HepG2 (cell line): ENCODE measurements around the gene LINC00237. TPM values are rescaled to one million over a fixed set of nuclear protein-coding genes. Genes with fewer than 3 reads are reported as not detected.
A peak's percentile ranks its signal among the peaks of the same experiment; 100 is the strongest.

Experiments
- AGO2 ChIP-seq: fragments of 200-400 bp; formaldehyde crosslinking; optimal IDR thresholded peaks from 2 replicates; pipeline ENCODE3; 2017; ENCODE audit warnings: mild to moderate bottlenecking, low read depth, low read length, moderate library complexity
- CCAR2 ChIP-seq: fragments of 200-400 bp; formaldehyde crosslinking; optimal IDR thresholded peaks from 2 replicates; pipeline ENCODE3; 2018; ENCODE audit warnings: low read depth, mild to moderate bottlenecking, low read length, moderate library complexity
- GRHL1 ChIP-seq: sonication (generic); formaldehyde crosslinking; conservative IDR thresholded peaks from 2 replicates; pipeline ENCODE4 v1.8.0; 2022; ENCODE audit warnings: missing genetic modification reagents
- HOXD1 ChIP-seq: sonication (generic); formaldehyde crosslinking; IDR thresholded peaks from 2 replicates; pipeline ENCODE4 v1.5.0; 2020; ENCODE audit warnings: missing genetic modification reagents
- IKZF4 ChIP-seq: sonication (generic); formaldehyde crosslinking; IDR thresholded peaks from 2 replicates; pipeline ENCODE4 v1.5.1; 2020; ENCODE audit warnings: borderline replicate concordance, mild to moderate bottlenecking, low read depth, missing genetic modification reagents; ENCODE audit errors: not compliant biosample characterization
- MAF1 ChIP-seq: sonication (generic); formaldehyde crosslinking; IDR thresholded peaks from 2 replicates; pipeline ENCODE4 v1.5.0; 2020; ENCODE audit warnings: missing genetic modification reagents, borderline replicate concordance
- MTA1 ChIP-seq: sonication (generic); formaldehyde crosslinking; IDR thresholded peaks from 2 replicates; pipeline ENCODE4 v1.4.0; 2020; ENCODE audit warnings: missing genetic modification reagents, mild to moderate bottlenecking, borderline replicate concordance
- MXD4 ChIP-seq: IDR thresholded peaks from 2 replicates; pipeline ENCODE4 v1.6.1; 2016; ENCODE audit warnings: mild to moderate bottlenecking, missing biosample characterization, missing genetic modification reagents
- U2AF2 ChIP-seq: fragments of 200-400 bp; formaldehyde crosslinking; IDR thresholded peaks from 2 replicates; pipeline ENCODE4 v1.6.1; 2017; ENCODE audit warnings: low read depth, mild to moderate bottlenecking, low read length
- ZFX ChIP-seq: sonication (generic); formaldehyde crosslinking; IDR thresholded peaks from 2 replicates; pipeline ENCODE4 v1.4.0; 2020; ENCODE audit warnings: mild to moderate bottlenecking, low read depth, missing genetic modification reagents, moderate library complexity
- ZNF124 ChIP-seq: sonication (generic); formaldehyde crosslinking; IDR thresholded peaks from 2 replicates; pipeline ENCODE4 v1.4.0; 2020; ENCODE audit warnings: missing genetic modification reagents
- ZNF264 ChIP-seq: sonication (generic); formaldehyde crosslinking; IDR thresholded peaks from 2 replicates; pipeline ENCODE4 v1.4.0; 2020; ENCODE audit warnings: missing genetic modification reagents
- ZNF333 ChIP-seq: sonication (generic); formaldehyde crosslinking; IDR thresholded peaks from 2 replicates; pipeline ENCODE4 v1.4.0; 2020; ENCODE audit warnings: mild to moderate bottlenecking, missing genetic modification reagents, borderline replicate concordance
- ZNF513 ChIP-seq: sonication (generic); formaldehyde crosslinking; conservative IDR thresholded peaks from 2 replicates; pipeline ENCODE4 v1.5.0; 2020; ENCODE audit warnings: missing genetic modification reagents
- ZNF530 ChIP-seq: sonication (generic); formaldehyde crosslinking; IDR thresholded peaks from 2 replicates; pipeline ENCODE4 v1.5.0; 2020; ENCODE audit warnings: low read depth, mild to moderate bottlenecking, missing genetic modification reagents
- ZNF563 ChIP-seq: sonication (generic); formaldehyde crosslinking; IDR thresholded peaks from 2 replicates; pipeline ENCODE4 v1.8.0; 2022; ENCODE audit warnings: mild to moderate bottlenecking, moderate library complexity, missing genetic modification reagents
- ZNF570 ChIP-seq: sonication (generic); formaldehyde crosslinking; IDR thresholded peaks from 2 replicates; pipeline ENCODE4 v1.4.0; 2020; ENCODE audit warnings: mild to moderate bottlenecking, missing genetic modification reagents, borderline replicate concordance
- ZNF674 ChIP-seq: sonication (generic); formaldehyde crosslinking; IDR thresholded peaks from 2 replicates; pipeline ENCODE4 v1.5.0; 2020; ENCODE audit warnings: low read depth, mild to moderate bottlenecking, missing genetic modification reagents
- ZNF780A ChIP-seq: sonication (generic); formaldehyde crosslinking; IDR thresholded peaks from 2 replicates; pipeline ENCODE4 v1.8.0; 2022; ENCODE audit warnings: mild to moderate bottlenecking, missing genetic modification reagents, moderate library complexity
- ZSCAN5A ChIP-seq: sonication (generic); formaldehyde crosslinking; IDR thresholded peaks from 2 replicates; pipeline ENCODE4 v1.8.0; 2022; ENCODE audit warnings: mild to moderate bottlenecking, missing genetic modification reagents, borderline replicate concordance
- polyA plus RNA-seq, 8 experiments: library from polyadenylated mRNA; depleted of rRNA in 3 of 8; stranded (reverse) in 7 of 8; unstranded in 1 of 8; fragments of >200 nt; fragmentation: Illumina TruSeq in 4 of 8; extraction: Trizol in 4 of 8; gene quantifications; 2 replicates each; pipeline versions ENCODE4 v1.2.1 to v1.2.3, GENCODE V29; 2011 to 2016; ENCODE audit warnings: low read depth in 4 of 8, missing spikeins in 1 of 8, mixed read lengths in 1 of 8; ENCODE audit not compliant: insufficient read depth in 1 of 8
- total RNA-seq, 5 experiments: library from RNA; depleted of rRNA; stranded (reverse); fragments of >200 nt; fragmentation: Illumina TruSeq; extraction: Trizol; gene quantifications; 2 replicates each; pipeline ENCODE4 v1.2.3, GENCODE V29; 2016; ENCODE audit warnings: low read depth in 1 of 5
- TF ChIP-seq, protein P1 (sequence below): sonication (generic); formaldehyde crosslinking; IDR thresholded peaks from 2 replicates; pipeline ENCODE4 v1.8.0; 2022; ENCODE audit warnings: missing genetic modification reagents, mild to moderate bottlenecking, borderline replicate concordance
- TF ChIP-seq, protein P2 (sequence below): sonication (generic); formaldehyde crosslinking; IDR thresholded peaks from 2 replicates; pipeline ENCODE4 v1.4.0; 2020; ENCODE audit warnings: mild to moderate bottlenecking, missing genetic modification reagents

LINC00237 gene
- total and polyA plus RNA-seq, 2 of the 13 experiments (the other 11 are each of a cell fraction or from before 2014, with no cell fraction given), result not detected

DNA sequence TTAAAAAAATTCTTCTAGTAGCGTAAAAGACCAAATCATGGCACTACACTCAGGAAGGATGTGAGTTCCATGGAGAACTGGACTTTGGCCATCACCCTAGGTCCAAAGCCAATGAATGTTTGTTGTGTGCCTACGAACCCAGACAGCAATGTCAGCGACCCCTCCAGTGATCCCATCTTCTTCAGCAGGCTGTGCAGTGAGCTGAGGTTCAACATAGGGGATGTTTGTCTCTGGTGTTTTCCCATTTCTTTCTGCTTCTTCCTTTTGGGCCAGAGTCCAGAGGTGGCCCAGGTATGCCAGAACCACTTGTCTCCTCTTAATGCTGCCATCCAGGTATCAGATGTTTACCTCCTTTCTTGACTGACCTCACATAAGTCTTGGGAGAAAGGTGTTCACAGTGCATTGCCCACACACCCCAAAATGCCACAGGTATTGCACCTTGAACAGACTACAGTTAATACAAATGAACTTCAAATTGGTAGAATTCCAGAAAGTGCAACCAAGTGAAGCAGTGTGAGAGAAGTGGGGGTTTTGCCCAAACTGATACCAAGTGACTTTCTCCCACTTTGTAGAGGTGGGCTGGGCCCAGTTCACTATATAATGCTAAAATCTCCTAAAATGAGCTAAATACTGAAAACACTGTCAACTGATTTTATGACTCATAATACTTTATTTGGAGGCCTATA is 33.9 kb upstream of the LINC00237 start (continued):
- TF ChIP-seq ZNF674 (no peak), U2AF2 (no peak), ZNF780A (CRISPR knock-in tag) (no peak), ZSCAN5A (no peak), IKZF4 (no peak), CCAR2 (peak; percentile 53), AGO2 (no peak), ZNF570 (CRISPR knock-in tag) (no peak), ZFX (no peak), ZNF124 (CRISPR knock-in tag) (peak; percentile 49; the same call in 1 of the 2 replicates), GRHL1 (CRISPR knock-in tag) (no peak), ZNF530 (CRISPR knock-in tag) (no peak), HOXD1 (CRISPR knock-in tag) (no peak), ZNF513 (CRISPR knock-in tag) (no peak), MTA1 (CRISPR knock-in tag) (no peak; the same call in 1 of the 2 replicates), MXD4 (CRISPR knock-in tag) (peak; percentile 74; the same call in 1 of the 2 replicates), ZNF333 (CRISPR knock-in tag) (no peak), MAF1 (CRISPR knock-in tag) (no peak), ZNF264 (CRISPR knock-in tag) (peak; percentile 68), ZNF563 (CRISPR knock-in tag) (no peak)
- TF ChIP-seq, protein P1, sequence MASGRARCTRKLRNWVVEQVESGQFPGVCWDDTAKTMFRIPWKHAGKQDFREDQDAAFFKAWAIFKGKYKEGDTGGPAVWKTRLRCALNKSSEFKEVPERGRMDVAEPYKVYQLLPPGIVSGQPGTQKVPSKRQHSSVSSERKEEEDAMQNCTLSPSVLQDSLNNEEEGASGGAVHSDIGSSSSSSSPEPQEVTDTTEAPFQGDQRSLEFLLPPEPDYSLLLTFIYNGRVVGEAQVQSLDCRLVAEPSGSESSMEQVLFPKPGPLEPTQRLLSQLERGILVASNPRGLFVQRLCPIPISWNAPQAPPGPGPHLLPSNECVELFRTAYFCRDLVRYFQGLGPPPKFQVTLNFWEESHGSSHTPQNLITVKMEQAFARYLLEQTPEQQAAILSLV (CRISPR knock-in tag), result peak; percentile 16; the same call in 1 of the 2 replicates
- TF ChIP-seq, protein P2, sequence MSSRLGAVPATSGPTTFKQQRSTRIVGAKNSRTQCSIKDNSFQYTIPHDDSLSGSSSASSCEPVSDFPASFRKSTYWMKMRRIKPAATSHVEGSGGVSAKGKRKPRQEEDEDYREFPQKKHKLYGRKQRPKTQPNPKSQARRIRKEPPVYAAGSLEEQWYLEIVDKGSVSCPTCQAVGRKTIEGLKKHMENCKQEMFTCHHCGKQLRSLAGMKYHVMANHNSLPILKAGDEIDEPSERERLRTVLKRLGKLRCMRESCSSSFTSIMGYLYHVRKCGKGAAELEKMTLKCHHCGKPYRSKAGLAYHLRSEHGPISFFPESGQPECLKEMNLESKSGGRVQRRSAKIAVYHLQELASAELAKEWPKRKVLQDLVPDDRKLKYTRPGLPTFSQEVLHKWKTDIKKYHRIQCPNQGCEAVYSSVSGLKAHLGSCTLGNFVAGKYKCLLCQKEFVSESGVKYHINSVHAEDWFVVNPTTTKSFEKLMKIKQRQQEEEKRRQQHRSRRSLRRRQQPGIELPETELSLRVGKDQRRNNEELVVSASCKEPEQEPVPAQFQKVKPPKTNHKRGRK, result no peak
